ENCODE data around the gene GNB1.
"Not testable (repeated sequence)": the region's sequence is repeated elsewhere in the genome, so short reads cannot be mapped to it uniquely, and the experiment has no call there.

Gene GNB1

DNA sequence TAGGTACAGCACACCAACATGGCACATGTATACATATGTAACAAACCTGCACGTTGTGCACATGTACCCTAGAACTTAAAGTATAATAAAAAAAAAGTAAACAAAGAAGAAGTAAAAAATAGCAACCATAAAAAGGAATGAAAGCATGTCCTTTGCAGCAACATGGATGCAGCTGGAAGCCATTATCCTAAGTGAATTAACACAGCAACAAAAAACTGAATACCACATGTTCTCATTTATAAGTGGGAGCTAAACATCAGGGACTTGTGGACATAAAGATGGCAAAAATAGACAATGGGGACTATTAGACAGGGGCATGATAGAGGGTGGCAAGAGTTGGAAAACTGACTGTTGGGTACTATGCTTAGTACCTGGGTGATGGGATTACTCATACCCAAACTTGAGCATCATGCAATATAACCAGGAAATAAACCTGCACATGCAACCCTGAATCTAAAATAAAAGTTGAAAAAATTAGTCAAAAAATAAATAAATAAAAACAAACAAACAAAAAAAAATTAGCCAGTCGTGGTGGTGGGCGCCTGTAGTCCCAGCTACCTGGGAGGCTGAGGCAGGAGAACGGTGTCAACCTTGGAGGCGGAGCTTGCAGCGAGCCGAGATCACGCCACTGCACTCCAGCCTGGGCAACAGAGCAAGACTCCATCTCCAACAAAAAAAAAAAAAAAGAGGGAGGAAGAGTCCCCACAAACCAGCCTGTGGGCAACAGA, 30.8 kb downstream of the GNB1 start:
- DNase-seq (ENCODE audit: low read depth in 2 of 2): not testable (repeated sequence)

DNA sequence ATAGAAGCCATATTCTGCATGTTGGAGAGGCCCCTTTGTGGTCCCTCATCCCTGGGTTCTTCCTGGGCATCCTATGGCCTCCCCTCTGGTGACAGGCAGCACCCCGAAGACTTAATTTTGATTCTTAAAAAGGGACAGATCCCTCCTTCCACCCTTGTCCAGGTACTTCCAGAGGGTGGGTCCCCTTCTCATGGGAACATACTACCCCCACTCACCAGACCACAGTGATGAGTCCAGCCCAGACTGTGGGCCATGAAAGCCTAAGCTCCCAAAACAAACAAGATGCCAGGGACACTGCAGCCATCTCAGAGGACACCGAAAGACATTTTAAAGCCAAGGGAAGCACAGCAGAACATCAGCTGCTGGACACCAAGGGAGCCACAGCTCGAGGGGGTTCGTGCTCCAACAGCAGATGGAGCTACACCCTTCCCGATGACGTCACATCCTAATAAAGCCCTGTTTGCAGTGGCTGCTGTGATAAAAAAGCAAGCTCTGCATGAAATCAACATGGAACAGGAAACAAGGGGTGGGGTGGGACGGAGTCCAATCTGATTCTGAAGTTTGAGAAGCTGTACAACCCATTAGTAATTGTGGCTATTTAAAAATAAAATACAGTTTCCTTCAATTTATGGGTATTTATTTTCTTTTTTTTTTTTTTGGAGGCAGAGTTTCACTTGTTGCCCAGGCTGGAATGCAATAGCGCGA, 32.4 kb downstream of the GNB1 start:
- DNase-seq (ENCODE audit: low read depth in 2 of 2): no peak

DNA sequence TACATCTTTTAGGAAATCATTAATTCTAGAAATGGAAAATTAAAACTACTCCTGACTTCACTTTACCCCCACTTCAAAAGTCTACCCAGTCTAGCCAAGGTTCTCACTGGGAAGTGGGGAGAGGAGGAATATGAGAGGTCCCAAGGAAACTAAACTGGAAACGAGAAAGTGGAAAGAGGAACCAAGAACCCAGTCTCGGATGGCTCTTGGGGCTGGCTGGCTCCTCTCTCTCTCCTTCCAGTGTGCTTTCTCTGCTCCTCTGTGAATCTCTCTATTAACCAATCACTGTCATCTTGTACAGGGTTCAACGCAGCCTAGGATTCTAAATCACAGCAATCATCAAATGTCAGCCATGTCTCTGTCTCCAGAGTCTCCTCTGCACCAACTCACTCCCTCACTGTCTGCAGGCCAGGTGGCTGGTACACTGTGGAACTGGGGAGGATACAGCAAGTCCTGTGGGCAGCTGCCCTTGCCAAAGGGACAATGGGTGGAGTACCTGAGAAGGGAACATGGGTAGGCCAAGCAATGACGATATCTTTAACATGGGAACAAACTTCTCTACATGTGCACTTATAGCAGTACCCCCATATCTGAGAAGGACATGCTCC, 33.7 kb downstream of the GNB1 start:
- DNase-seq (ENCODE audit: low read depth in 2 of 2): no peak

DNA sequence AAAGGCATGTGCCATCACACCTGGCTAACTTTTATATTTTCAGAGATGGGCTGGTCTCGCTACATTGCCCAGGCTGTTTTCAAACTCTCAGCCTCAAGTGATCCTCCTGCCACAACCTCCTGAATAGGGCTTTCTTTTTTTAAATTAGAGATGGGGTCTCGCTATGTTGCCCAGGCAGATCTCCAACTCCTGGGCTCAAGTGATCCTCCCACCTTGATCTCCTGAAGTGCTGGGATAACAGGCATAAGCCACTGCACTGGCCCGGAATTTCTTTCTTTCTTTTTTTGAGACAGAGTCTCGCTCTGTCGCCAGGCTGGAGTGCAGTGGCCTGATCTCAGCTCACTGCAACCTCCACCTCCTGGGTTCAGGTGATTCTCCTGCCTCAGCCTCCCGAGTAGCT, 34.7 kb downstream of the GNB1 start:
- not testable (repeated sequence) for DNase-seq (ENCODE audit: low read depth in 2 of 2)

DNA sequence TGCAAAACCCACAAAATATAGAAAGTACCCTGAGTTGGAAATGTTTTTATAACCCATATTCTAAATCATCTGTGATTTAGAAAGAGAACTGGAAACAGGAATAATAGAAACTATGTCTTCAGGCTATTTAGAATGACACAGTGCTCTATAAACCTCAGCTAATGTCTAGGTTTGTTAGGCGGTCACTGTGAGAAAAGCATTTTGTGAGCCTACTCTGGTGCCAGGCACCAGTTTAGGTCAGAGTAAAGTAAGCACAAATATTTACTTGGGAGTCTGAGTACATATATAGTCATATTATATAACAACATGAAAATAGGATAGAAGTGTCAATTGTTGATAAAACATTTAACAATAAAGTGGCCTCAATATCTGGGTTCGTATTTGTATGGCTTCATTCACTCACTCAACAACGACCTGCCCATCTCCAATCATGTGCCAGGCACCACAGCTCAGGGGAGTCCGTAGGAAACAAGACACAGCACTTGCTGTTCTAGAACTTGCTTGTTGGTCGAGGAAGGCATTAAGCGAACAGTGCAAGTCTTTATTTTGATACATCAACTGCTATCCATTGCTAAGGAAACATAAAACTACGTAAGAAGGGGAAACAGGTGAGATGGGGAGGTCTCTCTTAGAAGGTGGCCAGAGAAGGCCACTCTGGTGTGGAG, 37.2 kb downstream of the GNB1 start:
- no peak for DNase-seq (ENCODE audit: low read depth in 2 of 2)

DNA sequence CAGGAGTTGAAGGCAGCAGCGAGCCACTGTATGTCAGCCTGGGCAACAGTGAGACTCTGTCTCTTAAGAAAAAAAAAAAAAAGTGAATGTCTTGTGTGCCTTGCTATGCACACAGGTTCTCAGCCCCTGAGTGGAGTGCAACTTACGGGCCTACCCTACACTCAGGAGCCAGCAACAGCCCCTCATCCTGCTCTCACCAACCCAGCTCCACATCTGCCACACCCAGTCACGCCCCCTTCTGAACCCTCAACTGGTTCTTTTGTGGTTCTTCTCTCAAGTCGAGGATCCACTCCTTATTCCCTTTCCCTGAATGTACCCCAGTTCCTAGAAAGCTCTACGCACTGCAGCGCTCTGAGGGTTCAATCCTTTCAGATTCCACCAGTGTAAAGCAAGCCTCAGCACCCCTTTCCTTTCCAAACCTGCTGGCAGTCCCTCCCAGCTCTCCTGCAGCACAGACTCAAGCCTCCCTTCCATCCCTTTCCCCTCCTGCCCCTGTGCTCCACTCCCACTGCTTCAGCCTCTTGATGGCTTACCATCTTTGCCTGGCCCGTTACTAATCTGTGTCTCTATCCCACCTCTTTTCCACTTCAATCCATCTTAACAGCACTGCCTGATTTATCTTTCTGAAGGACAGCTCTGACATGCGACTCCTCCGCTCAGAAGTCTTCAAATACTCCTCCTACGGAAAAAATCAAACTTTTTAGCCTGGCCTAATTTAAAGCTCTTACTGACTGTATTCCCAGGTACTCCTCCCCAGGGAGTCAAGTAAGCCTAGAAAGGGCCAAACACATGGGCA, 38.1 kb downstream of the GNB1 start:
- no peak for DNase-seq (ENCODE audit: low read depth in 2 of 2)

DNA sequence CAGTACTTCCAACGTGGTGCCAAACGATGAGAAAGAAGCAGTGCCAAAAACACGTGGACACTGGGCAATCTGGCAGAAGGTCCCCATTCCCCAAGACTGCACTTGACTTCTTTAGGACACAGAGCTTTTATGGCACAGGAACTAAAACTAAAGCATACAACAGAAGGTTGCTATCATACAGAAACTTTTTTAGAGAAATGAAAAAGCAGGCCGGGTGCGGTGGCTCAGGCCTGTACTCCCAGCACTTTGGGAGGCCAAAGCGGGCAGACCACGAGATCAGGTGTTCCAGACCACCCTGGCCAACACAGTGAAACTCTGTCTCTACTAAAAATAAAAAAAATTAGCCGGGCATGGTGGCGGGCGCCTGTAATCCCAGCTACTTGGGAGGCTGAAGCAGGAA, 43.0 kb downstream of the GNB1 start:
- no peak for DNase-seq (ENCODE audit: low read depth in 2 of 2)

DNA sequence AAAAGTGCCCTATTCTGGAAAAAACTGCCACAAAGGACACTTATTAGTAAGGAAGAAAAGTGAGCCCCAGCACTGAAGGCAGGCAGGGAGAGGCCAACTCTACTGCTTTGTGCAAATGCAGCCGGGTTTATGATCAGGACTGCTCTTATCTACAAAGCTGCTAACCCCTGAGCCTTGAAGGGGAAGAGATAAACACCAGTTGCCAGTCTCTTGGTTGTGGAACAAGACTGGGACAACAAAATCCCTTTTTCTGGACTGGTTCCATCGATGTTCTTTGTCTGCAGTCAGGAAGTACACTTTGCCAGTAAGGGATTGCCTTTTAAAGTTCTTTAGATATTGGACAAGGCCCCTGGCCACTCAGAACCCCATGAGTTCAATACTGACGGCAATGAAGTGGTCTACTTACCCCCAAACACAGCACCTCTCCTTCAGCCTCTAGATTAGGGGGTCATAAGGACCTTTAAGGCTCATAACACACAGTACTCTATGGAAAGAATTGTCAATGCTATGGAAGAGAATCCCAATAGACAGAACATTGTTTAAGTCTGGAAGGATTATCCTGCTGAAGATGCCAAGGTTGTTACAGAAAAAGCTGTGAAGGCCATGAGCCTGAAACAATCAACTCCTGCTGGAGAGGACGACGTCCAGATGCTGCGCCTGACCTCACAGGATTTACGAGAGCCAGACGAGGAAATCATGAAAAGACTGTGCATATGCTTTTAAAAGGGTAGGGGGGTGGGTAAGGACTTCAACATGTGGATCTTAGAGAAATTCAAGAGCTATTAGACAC, 43.6 kb downstream of the GNB1 start:
- DNase-seq (ENCODE audit: low read depth in 2 of 2): no peak

DNA sequence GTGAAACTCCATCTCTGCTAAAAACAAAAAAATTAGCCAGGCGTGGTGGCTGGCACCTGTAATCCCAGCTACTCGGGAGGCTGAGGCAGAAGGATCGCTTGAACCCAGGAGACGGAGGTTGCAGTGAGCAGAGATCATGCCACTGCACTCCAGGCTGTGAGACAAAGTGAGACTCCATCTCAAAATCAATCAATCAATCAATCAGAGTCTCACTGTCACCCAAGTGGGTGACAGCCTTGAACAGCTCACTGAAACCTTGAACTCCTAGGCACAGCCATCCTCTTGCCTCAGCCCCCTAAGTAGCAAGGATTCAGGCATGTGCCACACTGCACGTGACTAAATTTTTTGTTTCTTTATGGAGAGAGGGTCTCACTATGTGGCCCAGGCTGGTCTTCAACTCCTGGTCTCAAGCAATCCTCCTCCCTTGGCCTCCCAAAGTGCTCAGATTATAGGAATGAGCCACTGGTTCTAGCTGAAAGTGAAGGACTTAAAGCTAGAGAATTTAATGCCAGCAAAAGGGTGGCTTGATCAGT, 44.4 kb downstream of the GNB1 start:
- DNase-seq (ENCODE audit: low read depth in 2 of 2): no peak

DNA sequence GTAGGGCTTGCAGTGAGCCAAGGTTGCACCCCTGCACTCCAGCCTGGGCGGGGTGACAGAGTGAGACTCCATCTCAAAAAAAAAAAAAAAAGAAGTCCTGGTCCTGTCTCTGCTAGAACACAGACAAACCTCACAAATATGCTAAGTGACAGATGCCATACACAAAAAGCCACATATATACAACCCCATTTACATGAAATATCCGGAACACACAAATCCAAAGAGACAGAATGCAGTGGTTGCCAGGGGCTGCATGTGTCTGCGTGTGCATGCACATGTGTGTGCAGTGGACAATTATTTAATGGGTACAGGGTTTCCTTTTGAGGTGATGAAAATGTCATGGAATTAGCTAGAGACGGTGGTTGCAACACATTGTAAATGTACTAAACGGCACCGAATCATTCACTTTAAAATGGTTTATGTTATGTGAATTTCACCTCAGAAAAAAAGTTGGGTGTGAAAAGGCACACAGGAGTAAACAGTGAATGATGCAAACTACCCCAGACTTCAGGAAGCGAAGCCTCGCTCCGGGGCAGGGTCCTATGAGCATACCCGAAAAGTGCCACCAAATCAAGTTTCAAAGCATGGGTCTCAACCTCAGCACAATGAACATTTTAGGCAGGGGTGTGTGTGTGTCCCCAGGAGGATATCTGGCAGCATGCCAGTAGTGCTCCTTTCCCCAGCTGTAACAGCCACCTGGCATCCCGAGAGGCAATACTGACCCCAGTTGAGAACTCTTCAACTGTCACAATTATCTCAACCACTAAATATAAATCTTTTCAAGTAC, 48.3 kb downstream of the GNB1 start:
- DNase-seq (ENCODE audit: low read depth in 2 of 2): no peak

DNA sequence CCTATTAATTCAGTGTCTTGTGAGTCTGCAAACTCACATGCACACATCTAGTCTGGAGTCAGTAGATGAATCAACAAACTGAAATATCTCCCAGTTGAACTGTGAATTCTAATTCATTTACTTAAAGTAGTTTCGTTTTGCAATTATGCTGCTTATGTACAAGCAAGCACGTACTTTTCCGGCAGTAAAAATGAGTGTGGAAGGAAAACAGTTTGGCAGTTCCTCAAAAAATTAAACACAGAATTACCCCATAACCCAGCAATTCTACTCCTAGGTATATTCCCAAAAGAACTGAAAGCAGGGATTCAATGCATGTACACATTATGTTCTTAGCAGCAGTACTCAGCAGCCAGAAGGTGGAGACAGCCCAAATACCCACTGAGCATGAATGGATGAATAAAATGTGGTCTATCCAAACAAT, 49.3 kb downstream of the GNB1 start:
- DNase-seq (ENCODE audit: low read depth in 2 of 2): no peak

DNA sequence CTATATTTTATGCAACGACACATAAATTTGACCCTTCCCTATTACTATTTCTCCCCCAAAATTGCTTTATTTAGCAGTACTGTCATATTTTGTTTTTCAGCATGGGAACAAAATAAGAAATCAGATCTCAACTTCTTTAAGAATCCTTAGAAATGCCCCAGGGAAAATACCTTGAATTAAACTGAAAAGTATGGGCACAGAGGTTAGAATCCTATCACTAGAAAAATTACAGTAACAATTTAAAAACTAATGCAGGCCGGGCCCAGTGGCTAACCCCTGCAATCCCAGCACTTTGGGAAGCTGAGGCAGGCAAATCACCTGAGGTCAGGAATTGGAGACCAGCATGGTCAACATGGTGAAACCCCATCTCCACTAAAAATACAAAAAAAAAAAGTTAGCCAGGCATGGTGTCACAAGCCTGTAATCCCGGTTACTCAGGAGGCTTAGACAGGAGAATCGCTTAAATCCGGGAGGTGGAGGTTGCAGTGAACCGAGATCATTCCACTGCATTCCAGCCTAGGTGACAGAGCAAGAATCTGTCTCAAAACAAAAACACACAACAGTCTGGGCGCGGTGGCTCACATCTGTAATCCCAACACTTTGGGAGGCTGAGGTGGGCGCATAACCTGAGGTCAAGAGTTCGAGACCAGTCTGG, 51.4 kb downstream of the GNB1 start:
- DNase-seq (ENCODE audit: low read depth in 2 of 2): no peak

DNA sequence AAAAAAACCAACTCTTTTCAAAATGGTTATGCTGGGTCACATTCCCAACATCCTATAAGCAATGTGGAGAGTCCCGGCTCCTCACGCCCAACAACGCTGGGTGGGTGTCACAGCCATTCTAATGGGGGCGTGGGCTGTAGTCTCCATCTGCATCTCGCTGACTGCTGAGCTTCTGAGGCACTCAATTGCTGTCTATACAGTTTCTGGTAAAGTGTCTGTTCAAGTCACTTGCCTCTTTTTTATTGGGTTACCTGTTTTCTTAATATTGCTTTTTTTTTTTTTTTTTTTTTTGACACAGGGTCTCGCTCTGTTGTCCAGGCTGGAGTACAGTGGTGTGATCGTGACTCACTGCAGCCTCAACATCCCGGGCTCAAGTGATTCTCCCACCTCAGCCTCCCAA, 54.8 kb downstream of the GNB1 start:
- DNase-seq (ENCODE audit: low read depth in 2 of 2): no peak

DNA sequence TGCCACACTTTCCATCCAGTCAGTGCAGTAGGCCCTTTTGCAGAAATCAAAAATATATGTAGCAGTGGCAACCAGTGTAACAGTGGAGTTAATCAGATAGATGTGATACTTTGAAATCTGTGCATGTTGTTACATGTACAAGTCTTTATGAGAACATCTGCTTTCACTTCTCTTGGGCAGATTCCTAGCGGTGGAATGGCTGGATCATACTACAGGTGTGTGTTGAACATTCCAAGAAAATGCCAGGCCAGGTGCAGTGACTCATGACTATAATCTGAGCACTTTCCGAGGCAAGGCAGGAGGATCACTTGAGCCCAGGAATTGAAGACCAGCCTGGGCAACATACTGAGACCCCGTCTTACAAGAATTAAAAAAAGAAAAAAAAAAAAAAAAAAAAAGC, 55.3 kb downstream of the GNB1 start:
- no peak for DNase-seq (ENCODE audit: low read depth in 2 of 2)

DNA sequence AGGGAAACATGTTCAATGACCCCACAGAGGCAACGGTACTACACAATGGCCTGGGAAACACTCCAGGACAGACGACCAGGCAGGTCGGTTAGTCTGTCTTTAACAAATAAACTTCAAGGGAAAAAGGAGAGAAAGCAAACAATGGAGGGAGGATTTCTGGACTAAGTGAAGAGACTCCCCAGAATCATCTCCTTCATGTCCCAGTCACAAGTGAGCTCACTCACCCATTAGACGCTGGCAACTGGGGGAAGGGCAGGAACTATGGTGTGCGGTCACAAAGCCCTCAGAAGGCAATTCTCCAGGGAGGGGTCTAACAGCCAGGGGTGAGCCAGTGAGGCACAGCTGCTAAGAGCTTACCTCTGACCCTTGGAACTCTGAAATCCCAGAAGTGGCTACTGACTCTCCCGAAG, 57.0 kb downstream of the GNB1 start:
- DNase-seq (ENCODE audit: low read depth in 2 of 2): no peak

DNA sequence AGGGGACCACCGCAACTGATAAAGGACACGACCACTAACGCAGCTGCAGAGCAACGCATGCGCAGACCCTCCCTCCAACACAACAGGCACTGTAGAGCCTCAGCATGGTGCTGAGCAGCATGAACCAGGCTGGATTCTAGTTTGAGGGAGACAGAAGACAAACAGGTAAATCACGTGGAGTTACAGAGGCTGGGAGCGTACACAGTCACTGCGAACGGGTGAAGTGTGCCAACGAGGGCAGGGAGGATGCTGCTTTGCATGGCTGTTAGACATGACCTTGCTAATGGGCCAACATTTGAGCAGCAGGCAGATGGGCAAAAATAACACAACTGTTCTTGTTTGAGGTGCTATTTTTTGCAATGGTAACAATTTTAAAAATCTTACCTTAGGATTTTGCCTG, 57.4 kb downstream of the GNB1 start:
- no peak for DNase-seq (ENCODE audit: low read depth in 2 of 2)

DNA sequence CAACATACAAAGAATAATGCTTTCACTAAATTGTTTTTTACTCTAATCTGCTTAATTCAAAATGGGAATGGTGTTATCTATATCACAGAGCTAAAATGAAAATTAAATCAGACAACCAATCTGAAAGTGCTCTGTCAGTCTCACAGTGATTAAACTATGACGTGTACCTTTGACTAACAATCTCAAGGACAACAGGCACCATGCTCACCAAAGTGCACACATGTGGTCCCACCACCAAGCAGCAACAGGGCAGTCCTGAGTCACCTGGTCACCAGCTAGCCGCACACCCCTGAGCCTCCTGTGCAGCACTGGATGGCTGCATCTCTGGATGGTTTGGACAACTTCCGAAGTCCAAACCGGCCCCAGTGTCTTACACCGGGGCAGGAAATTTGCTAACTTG, 58.1 kb downstream of the GNB1 start:
- DNase-seq (ENCODE audit: low read depth in 2 of 2): no peak

DNA sequence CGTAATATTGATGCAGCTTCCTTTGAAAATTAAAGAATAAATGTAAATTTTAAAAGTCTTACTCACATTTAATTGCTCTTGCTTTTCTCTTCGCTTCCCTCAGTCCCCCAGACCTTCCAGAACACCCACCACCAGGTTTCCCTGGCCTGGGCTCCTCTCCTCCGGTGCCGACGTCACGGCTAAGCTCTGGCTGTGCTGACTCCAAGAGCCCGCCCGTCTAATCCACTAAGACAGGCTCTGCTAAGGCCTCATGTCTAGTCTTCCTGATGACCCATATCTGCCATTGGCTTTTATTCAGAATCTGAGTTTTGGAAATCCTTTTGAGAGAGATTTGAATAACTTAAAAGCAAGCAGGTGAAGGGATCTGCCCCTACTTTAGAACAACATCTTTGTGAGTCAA, 58.7 kb downstream of the GNB1 start:
- DNase-seq (ENCODE audit: low read depth in 2 of 2): no peak

DNA sequence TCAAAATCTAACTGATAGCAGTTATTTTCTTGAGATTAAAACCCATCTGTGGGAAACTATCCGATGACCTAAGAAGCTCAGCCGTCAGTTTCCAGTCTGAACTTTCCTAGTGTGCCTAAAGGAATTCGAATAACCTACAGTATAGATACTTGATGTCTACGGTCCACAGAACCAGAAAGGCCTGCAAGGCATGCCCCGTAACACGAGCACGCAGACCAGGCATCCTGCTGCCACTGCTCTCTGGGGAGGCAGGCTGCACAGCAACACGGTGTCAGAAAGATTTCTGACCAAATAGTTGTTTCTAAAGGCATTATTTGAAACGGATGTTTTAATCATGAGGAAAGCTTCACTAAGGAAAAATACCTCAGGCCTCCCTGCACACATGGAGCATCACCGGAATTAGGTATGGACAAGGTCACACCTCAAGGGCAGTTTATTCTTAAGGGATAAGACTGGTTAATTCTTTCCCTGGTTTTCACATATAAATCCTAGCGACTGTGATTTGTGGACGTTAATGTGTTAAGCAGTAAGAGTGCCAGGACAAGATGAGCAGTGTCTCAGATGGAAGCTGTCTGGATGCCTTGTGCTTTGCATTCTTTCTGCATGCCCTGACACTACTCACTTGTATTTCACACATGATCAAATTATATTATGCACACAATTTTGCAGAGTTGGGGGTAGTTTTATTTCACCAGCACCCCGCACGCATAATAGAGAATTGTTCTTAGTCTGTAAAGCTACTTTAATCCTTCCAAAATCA, 63.6 kb downstream of the GNB1 start:
- no peak for DNase-seq (ENCODE audit: low read depth in 2 of 2)

Measured in stimulated activated CD8-positive, alpha-beta memory T cell treated with anti-CD3 and anti-CD28 coated beads, Interleukin-2, amount 100 ng/mL, for 1 hour (primary cell).